Mononuclear cell (primary cell): Measurements from ENCODE around the gene PSKH1. TPM values are rescaled to one million over a fixed set of nuclear protein-coding genes. Genes with fewer than 3 reads are reported as not detected.
"Not testable (repeated sequence)": the region's sequence is repeated elsewhere in the genome, so short reads cannot be mapped to it uniquely, and the experiment has no call there.

ENCODE experiments used
- H3K27me3 ChIP-seq: 2 replicates; pipeline ENCODE4 v1.6.0; 2011; ENCODE audit warnings: low read length, control low read depth; ENCODE audit not compliant: insufficient read depth
- H3K4me1 ChIP-seq: 2 replicates; pipeline ENCODE4 v1.5.1; 2011; ENCODE audit warnings: mild to moderate bottlenecking, low read length, control low read depth; ENCODE audit not compliant: insufficient read depth
- H3K4me3 ChIP-seq: 2 replicates; pipeline ENCODE4 v1.5.1; 2011; ENCODE audit warnings: mild to moderate bottlenecking, low read length, moderate library complexity
- H3K9me3 ChIP-seq: 2 replicates; pipeline ENCODE4 v1.5.1; 2011; ENCODE audit warnings: low read depth, mild to moderate bottlenecking, control low read depth, low read length
- total RNA-seq: library from RNA; depleted of rRNA; stranded (reverse); fragments of >200 nt; gene quantifications from one replicate; pipeline ENCODE4 v1.2.3, GENCODE V29; 2012

PSKH1 gene
- total RNA-seq, 1 donor: 4.3 TPM

DNA sequence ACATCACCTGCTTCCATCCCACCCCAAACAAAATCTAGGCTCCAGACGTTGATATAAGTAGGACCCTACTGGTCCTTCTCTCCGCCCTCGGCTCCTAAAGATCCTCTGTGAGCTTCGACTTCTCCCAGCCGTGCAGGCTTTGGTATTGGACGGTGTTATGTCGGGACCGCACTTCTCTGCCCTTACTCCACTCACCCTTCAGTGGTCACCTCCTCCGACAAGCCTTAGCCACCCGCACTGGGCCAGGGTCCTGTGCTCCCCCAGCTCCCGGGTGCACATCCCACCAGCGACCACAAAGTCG lies 42.0 kb downstream of the PSKH1 start:
- no peaks in the 10 kb centered on the region for H3K9me3 ChIP-seq
- no peaks in the 10 kb centered on the region for H3K27me3 ChIP-seq
- no peak overlapping the region for H3K4me3 ChIP-seq
- peaks cover 36% of the 10 kb centered on the region for H3K4me1 ChIP-seq

DNA sequence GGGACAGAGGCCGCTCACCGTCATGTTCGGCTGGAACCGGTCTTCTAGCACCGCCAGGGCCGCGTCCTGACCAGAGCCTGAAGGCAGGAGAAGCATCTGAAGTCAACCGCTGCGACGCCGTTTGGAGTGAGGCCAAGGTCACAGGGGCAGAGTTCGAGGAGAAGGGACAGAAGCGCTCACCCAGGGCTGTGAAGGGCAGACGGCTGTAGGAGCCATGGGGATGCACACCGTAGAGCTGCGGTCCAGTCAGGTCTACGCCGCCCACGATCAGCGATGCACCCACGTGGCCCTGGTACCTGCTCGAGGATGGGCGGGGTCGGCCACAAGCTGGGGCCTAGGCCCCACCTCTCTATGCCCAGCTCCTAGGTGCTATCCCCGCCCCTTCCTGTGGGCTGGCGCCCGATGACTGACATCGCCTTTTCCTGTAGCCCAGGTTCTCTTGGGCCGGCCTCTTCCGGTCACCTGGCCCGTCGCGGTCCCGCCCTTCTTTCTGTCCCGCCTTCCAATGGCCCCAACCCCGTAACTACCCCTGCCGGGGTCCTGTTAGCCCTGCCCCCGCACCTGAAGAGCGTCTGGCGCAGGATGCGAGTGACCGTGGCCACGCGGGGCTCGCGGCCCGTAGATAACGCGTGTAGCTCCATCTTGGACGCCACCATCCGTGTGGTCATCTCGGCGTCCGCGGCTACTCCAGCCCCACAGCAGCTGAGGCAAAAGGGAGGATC lies 42.5 kb downstream of the PSKH1 start:
- H3K27me3 ChIP-seq: no peaks in the 10 kb centered on the region
- peak overlapping the region; percentile 98 for H3K4me3 ChIP-seq
- no peaks in the 10 kb centered on the region for H3K9me3 ChIP-seq
- peaks cover 41% of the 10 kb centered on the region for H3K4me1 ChIP-seq

DNA sequence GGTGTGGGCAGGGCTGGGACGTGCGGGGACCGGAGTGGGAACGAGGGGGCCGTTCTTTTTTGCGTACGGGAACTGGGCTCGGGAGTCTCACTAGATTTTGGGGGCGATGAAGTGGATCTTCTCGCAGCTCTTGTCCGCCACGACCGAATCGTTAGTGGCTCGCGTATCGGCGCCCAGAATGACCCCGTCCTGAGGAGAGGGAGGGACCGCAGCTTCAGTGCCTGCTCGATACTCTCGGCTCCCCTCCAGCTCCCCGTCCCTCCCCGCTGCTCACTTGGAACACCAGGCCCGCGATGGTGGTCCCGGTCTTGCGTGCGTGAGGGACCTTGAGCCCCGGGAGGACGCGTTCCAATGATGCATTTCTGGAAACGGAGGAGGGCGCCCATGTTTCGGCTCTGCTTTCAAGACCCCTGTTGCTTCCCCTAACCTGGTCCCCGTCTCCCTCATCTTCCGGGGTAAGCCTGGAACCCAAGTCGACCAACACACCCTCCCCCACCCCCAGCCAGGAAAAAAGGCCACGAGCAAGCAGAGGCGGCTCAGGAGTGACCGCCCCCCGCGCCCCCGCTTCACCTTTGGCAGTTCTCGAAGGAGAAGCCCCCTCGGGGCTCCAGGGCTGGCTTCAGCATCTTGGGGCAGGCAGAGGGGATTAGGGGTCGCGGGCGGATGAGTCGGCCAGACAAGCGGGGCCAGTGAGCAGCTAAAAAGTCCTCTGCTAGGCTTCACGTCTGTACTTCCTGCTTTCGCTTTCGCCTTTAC lies 43.2 kb downstream of the PSKH1 start, which contains the start of gene PSMB10:
PSMB10 (minus strand) TSS at position 727 of the 756 bp plus-strand sequence; CDS start at position 626, 101 bp downstream.
- peaks cover 45% of the 10 kb centered on the region for H3K4me1 ChIP-seq
- H3K9me3 ChIP-seq: no peaks in the 10 kb centered on the region
- peak within 1 kb of the TSS; percentile 98 for H3K4me3 ChIP-seq
- no peaks in the 10 kb centered on the region for H3K27me3 ChIP-seq

DNA sequence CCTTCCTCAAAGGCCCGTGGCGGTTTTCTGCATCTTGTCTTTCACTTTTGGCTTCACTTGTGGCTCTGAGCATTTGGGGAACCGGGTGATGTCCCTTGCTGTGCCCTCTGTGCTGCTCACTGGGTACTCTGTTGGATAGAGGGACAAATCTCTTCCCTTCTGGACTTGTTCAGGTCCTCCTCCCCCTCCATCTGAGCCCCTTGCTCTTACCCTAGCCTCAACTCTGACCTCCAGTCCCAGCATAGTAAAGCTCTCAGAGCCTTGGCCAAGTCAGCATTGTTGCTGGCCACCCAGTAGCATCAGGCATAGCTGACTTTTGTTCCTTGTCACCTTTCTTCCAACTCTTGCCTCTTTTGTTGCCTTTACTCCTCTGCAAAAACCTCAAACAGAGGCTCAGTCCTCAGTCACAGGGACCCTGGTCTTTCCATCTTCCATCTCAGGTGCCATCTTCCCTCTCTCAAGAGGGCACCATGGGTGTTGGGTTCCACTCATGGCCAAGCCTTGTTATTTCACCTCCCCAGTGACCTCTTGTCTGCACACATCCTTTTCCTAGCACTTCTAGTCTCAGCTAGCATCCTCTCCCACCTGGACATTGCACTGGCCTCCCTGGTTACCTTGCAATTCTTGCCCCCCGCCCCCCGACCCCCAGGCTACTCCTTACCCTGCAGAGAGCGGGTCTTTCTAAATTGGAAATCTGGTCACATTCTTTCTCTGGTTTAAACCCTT lies 44.0 kb downstream of the PSKH1 start:
- peak overlapping the region; percentile 98 for H3K4me3 ChIP-seq
- no peaks in the 10 kb centered on the region for H3K9me3 ChIP-seq
- H3K4me1 ChIP-seq: peaks cover 52% of the 10 kb centered on the region
- H3K27me3 ChIP-seq: no peaks in the 10 kb centered on the region

DNA sequence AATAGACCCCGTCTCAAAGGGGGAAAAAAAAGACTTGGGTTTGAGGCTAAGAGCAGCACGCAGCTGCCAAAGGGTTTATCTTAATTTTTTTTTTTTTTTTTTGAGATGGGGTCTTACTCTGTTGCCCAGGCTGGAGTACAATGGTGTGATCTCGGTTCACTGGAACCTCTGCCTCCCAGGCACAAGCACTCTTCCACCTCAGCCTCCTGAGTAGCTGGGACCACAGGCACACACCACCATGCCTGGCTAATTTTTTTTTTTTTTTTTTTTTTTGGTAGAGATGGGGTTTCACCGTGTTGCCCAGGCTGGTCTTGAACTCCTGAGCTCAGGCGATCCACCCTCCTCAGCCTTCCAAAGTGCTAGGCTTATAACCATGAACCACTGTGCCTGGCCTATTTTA lies 44.7 kb downstream of the PSKH1 start:
- not testable (repeated sequence) for H3K27me3 ChIP-seq, H3K4me3 ChIP-seq, H3K9me3 ChIP-seq
- H3K4me1 ChIP-seq: peaks cover 52% of the 10 kb centered on the region

DNA sequence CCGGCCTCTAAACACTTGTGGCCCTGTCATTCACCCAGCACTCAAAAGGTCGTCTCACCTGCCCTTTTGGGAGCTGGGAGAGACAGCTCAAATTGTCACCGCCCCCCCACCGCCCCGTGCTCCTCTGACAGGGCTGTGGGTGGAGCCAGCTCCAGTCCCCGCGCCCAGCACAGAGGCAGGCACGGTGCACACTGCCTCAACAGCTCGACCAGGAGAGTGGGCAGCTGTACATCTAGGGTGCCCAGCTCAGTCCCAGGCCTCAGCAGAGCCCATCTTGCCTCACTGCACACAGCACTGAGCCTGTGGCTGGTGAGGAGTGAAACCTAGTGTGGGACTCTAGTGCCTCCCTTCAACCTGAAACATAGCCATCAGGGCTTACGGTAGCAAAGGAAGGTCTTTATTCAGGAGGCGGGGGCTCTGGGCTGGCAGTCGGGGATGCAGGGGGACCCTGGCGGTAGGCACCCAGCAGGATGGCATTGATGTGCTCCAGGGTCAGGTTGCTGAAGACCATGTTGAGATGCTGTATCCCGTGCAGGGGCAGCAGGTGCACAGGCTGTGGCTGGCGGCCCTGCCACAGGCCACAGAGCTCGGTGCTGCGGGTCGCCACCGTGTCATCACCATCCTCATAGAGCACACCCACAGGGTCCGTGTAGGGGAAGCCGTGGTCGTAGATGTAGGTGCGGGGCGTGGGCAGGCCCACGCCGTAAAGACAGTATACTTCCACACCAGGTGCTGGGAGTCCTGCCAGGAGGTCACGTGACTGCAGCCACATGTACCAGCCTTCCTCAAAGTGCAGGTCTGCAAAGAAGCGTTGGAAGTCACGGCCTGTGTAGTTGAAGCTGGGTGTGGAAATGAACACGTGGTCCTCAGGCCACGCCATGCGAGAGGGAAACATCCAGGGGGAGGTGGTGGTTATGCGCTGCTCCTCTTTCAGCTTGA lies 46.7 kb downstream of the PSKH1 start:
- H3K9me3 ChIP-seq: no peaks in the 10 kb centered on the region
- H3K27me3 ChIP-seq: no peaks in the 10 kb centered on the region
- peaks cover 46% of the 10 kb centered on the region for H3K4me1 ChIP-seq
- H3K4me3 ChIP-seq: no peak overlapping the region

DNA sequence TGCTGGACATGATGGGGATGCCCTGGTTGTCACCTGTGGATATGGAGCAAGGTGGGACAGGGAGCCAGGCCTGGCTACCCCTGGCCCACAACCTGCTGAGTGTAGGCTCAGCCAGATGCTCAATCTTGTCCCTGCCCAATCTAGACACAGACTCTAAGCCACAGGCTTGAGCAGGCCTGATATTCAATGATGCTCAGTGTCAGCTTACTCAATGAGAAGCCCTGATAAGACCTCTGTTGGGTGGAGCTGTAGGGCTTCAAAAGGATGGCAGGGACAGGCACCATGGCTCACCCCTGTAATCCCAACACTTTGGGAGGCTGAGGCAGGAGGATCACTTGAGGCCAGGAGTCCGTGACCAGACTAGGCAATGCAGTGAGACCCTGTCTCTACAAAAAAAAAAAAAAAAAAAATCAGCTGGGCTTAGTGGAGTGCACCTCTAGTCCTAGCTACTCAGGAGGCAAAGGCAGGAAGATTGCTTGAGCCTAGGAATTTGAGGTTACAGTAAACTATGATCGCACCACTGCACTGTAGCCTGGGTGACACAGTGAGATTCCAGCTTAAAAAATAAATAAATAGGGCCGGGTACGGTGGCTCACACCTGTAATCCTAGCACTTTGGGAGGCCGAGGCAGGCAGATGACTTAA lies 47.5 kb downstream of the PSKH1 start:
- no peaks in the 10 kb centered on the region for H3K27me3 ChIP-seq
- no peak overlapping the region for H3K4me3 ChIP-seq
- H3K9me3 ChIP-seq: no peaks in the 10 kb centered on the region
- peaks cover 38% of the 10 kb centered on the region for H3K4me1 ChIP-seq

DNA sequence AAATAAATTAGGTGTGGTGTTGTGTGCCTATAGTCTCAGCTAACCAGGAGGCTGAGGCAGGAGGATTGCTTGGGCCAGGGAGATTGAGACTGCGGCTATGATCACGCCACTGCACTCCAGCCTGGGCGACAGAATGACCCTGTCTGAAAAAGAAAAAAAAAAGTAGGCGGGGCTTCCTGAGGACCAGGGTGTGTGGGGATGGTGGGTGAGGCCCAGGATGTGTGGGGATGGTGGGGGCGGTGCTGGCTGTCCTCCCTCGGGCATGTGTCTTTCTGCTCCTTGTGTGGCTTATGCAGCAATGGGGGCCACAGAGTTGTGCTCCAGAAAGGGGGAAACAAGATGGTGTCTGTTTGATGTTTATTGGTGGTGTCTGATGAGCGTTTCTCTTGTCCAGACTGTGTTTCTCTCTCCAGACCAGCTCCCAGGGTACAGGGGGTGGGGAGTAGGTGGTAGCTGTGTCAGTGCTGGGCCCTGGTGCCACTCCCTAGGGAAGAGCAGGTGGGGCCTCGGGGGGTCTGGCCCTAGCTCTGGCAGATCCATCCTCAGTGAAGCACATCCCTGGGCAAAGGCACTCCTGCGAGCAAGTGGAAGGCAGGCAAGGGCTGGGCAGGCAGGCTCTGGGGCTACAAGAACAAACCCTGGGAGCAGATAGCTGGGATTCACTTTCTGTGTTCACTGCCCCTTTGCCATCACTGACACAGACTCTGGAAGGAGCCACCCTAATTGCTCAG lies 48.6 kb downstream of the PSKH1 start:
- Histone ChIP-seq H3K9me3 (no peaks in the 10 kb centered on the region), H3K4me1 (peaks cover 38% of the 10 kb centered on the region), H3K27me3 (no peaks in the 10 kb centered on the region), H3K4me3 (no peak overlapping the region)

DNA sequence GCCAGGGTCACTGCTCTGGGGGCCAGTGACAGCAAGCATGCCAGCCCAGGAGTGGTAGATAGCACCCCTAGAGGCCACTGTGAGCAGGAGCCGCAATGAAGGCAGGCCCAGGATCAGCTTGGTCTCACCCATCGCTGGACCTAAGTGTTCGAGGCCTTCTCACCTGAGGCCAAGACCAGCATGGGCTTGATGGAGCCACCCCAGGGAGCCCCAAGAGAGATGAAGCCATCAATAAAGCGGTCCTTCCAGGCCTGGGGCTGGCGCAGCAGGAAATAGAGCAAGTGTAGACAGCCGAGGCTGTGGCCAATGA lies 49.1 kb downstream of the PSKH1 start:
- peaks cover 33% of the 10 kb centered on the region for H3K4me1 ChIP-seq

DNA sequence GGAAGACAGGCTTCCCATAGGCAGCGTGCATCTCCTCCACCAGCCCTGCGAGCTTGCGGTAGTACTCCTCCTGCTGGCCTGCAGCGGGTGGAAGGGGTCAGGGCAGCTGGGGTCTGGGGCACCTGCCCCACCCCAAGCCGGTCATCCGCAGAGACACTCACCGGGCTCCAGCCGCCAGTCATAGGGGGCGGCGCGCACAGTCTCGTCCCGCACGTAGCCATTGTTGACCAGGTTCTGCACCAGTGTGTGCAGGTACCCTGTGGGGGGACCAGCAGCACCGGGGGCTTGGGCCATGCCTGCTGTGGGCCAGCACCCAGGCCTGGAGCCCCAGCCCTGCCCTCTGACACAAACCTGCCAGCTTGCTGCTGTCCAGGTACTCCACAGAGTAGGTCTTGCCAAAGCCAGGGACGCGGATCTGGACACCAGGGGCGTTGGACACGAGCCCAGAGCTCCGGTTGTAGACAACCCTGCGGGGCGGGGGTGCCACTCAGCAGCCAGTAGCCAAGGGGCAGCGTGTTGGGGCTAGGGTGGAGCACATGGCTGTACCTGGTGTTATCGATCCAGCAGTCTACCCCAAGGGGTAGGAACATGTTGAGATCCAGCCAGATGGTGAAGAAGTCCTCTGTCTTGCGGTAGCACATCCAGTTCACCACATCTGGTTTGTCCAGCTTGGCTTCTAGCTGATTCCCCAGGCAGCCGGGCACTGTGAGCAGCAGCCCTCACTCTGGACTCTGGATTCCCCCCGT lies 49.6 kb downstream of the PSKH1 start:
- H3K4me1 ChIP-seq: peaks cover 28% of the 10 kb centered on the region
- H3K27me3 ChIP-seq: no peaks in the 10 kb centered on the region
- no peak overlapping the region for H3K4me3 ChIP-seq
- no peaks in the 10 kb centered on the region for H3K9me3 ChIP-seq

More for the DNA sequence above, 49.1 kb downstream of the PSKH1 start:
- Histone ChIP-seq H3K4me3 (no peak overlapping the region), H3K9me3 (no peaks in the 10 kb centered on the region), H3K27me3 (no peaks in the 10 kb centered on the region)

DNA sequence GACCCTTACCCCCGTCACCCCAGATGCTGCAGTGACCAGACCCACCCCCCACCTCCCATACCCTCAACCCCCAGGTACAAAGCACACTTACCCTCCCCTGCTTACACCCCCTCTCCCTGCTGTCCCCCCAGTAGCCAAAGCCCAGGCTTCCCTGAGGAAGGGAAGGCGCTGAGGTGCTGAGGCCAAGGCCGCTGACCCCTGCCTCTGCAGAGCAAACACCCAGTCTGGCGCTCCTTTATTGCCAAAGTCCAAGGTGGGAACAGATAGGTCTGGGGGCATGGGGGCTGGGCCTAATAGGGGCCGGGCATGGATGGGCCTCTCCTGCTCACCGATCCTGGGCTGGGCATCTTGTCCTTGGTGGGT lies 50.2 kb downstream of the PSKH1 start:
- H3K27me3 ChIP-seq: no peaks in the 10 kb centered on the region
- no peak overlapping the region for H3K4me3 ChIP-seq
- peaks cover 24% of the 10 kb centered on the region for H3K4me1 ChIP-seq
- no peaks in the 10 kb centered on the region for H3K9me3 ChIP-seq

DNA sequence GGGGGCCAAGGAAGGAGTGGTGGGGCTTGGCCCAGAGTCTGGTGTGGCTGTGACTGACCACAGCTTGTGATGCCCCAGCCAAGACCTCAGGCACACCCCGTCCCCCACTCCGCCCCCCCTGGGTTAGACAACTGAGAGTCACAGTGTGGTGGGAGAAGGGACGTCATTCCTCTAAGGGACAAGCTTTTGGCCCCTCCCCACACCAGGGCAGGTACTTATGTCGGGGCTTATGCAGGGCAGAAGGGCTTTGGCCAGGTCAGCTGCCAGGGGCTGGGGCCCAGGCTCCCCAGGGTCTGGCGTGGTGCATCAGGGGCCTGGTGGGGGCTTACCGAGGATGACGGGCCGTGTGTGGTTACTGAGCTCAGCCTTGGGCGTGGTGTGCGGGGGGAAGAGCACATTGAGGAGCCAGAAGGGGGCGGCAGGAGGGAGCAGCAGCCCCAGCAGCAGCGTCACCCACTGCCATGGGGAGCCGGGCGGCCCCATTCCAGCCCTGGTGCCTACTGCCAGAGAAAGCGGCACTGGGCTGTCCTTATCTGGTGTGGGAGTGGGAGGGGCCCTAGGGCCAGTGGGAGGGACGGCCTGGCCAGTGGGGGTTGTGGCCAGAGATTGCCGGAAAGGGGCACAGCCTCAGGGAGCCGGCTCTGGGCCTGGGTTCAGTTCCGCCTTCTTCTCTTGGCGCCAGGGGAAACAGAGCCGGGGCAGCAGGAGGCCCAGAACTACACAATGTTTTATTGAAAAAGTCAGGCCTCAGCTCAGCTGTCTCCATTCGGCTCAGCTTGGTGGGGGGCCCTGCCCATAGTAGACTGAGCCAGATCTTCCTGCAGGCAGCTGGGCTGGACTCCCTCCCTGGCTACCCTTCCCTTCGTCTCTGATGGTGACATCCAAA lies 50.8 kb downstream of the PSKH1 start, which contains the start of gene LCAT:
LCAT (minus strand) TSS at position 502 of the 886 bp plus-strand sequence; CDS start at position 483, 19 bp downstream.
- Histone ChIP-seq H3K4me1 (peaks cover 24% of the 10 kb centered on the region), H3K27me3 (no peaks in the 10 kb centered on the region)

More for the DNA sequence above, 50.8 kb downstream of the PSKH1 start, which contains the start of gene LCAT:
- Histone ChIP-seq H3K4me3 (no peak within 1 kb of the TSS), H3K9me3 (no peaks in the 10 kb centered on the region)
